HAP-1 (cell line): ENCODE data around the gene PEAK1.
"Not testable (repeated sequence)": the region's sequence is repeated elsewhere in the genome, so short reads cannot be mapped to it uniquely, and the experiment has no call there.

Experiments used
- DNase-seq, 2 experiments: peaks; one replicate each; pipeline ENCODE4 v3.0.0-alpha.2; 2016 to 2020; ENCODE audit warnings: low spot score in 2 of 2
- H3K27me3 ChIP-seq: fragments of 250-450 bp; sonication (Bioruptor Pico); 2 replicates; pipeline ENCODE4 v1.5.1; 2020; ENCODE audit warnings: low read depth, mild to moderate bottlenecking, moderate library complexity
- H3K36me3 ChIP-seq: fragments of 250-450 bp; sonication (Bioruptor Pico); replicated peaks from 2 replicates; pipeline ENCODE4 v1.5.1; 2020; ENCODE audit warnings: mild to moderate bottlenecking
- H3K4me1 ChIP-seq: fragments of 250-450 bp; sonication (Bioruptor Pico); 2 replicates; pipeline ENCODE4 v1.5.1; 2020; ENCODE audit warnings: mild to moderate bottlenecking
- H3K4me3 ChIP-seq: fragments of 250-450 bp; sonication (Bioruptor Pico); 2 replicates; pipeline ENCODE4 v1.5.1; 2020; ENCODE audit warnings: mild to moderate bottlenecking, moderate library complexity
- H3K9me3 ChIP-seq: fragments of 250-450 bp; sonication (Bioruptor Pico); 2 replicates; pipeline ENCODE4 v1.5.1; 2020; ENCODE audit warnings: mild to moderate bottlenecking, moderate library complexity
- in situ Hi-C: fragments of 300-500 bp; cut with MboI; formaldehyde crosslinking; loops from 3 replicates; pipeline ENCODE4 v1.14.3; 2020; ENCODE audit warnings: low sequenced_read_pairs, inconsistent platforms, mixed read lengths

PEAK1 gene

GRCh38 chr15:77184352-77184751, 235.6 kb downstream of the PEAK1 start:
- DNase-seq, H3K27me3 ChIP-seq, H3K36me3 ChIP-seq, H3K9me3 ChIP-seq, in situ Hi-C loops, H3K4me3 ChIP-seq: not testable (repeated sequence)
- peaks cover 33% of the 10 kb centered on the region for H3K4me1 ChIP-seq

- H3K4me1 ChIP-seq: peaks cover 33% of the 10 kb centered on the region
Observed at GRCh38 chr15:77183066-77183465, 236.8 kb downstream of the PEAK1 start.

GRCh38 chr15:77181305-77182074, 238.4 kb downstream of the PEAK1 start:
- peaks cover 20% of the 10 kb centered on the region for H3K4me1 ChIP-seq
- no peak for DNase-seq
- H3K36me3 ChIP-seq: no peaks in the 10 kb centered on the region
- H3K9me3 ChIP-seq: no peaks in the 10 kb centered on the region
- H3K4me3 ChIP-seq: no peak overlapping the region
- H3K27me3 ChIP-seq: no peaks in the 10 kb centered on the region
- in situ Hi-C loops: no loop called here

More at GRCh38 chr15:77183066-77183465, 236.8 kb downstream of the PEAK1 start:
- in situ Hi-C loops: no loop called here
- no peak for DNase-seq
- Histone ChIP-seq H3K4me3 (no peak overlapping the region), H3K36me3 (no peaks in the 10 kb centered on the region), H3K27me3 (no peaks in the 10 kb centered on the region), H3K9me3 (no peaks in the 10 kb centered on the region)

- Histone ChIP-seq H3K36me3 (no peaks in the 10 kb centered on the region), H3K27me3 (no peaks in the 10 kb centered on the region), H3K4me3 (no peak overlapping the region), H3K4me1 (peaks cover 13% of the 10 kb centered on the region), H3K9me3 (no peaks in the 10 kb centered on the region)
- in situ Hi-C loops: no loop called here
- no peak for DNase-seq
Observed at GRCh38 chr15:77180757-77181156, 239.1 kb downstream of the PEAK1 start.

- no peaks in the 10 kb centered on the region for H3K27me3 ChIP-seq
- no peak for DNase-seq
- H3K4me3 ChIP-seq: no peak overlapping the region
- in situ Hi-C loops: no loop called here
- H3K4me1 ChIP-seq: peaks cover 11% of the 10 kb centered on the region
- no peaks in the 10 kb centered on the region for H3K36me3 ChIP-seq
- H3K9me3 ChIP-seq: no peaks in the 10 kb centered on the region
Observed at GRCh38 chr15:77180270-77180669, 239.6 kb downstream of the PEAK1 start.

- in situ Hi-C loops: no loop called here
- no peak overlapping the region for H3K4me3 ChIP-seq
- H3K27me3 ChIP-seq: no peaks in the 10 kb centered on the region
Observed at GRCh38 chr15:77179541-77179998, 240.3 kb downstream of the PEAK1 start.

GRCh38 chr15:77178411-77178810, 241.5 kb downstream of the PEAK1 start:
- no peak overlapping the region for H3K4me3 ChIP-seq
- H3K36me3 ChIP-seq: no peaks in the 10 kb centered on the region
- H3K9me3 ChIP-seq: no peaks in the 10 kb centered on the region
- in situ Hi-C loops: no loop called here
- no peaks in the 10 kb centered on the region for H3K27me3 ChIP-seq
- peaks cover 11% of the 10 kb centered on the region for H3K4me1 ChIP-seq
- DNase-seq: no peak

More at GRCh38 chr15:77179541-77179998, 240.3 kb downstream of the PEAK1 start:
- no peaks in the 10 kb centered on the region for H3K36me3 ChIP-seq
- H3K4me1 ChIP-seq: peaks cover 11% of the 10 kb centered on the region
- H3K9me3 ChIP-seq: no peaks in the 10 kb centered on the region
- no peak for DNase-seq

- H3K4me3 ChIP-seq, H3K36me3 ChIP-seq, H3K27me3 ChIP-seq, H3K9me3 ChIP-seq, in situ Hi-C loops, DNase-seq, H3K4me1 ChIP-seq: not testable (repeated sequence)
Observed at GRCh38 chr15:77176148-77176547, 243.8 kb downstream of the PEAK1 start.

- in situ Hi-C loops: no loop called here
- no peak for DNase-seq
- H3K4me3 ChIP-seq: no peak overlapping the region
- H3K4me1 ChIP-seq: no peaks in the 10 kb centered on the region
- H3K9me3 ChIP-seq: no peaks in the 10 kb centered on the region
- no peaks in the 10 kb centered on the region for H3K27me3 ChIP-seq
- H3K36me3 ChIP-seq: no peaks in the 10 kb centered on the region
Observed at GRCh38 chr15:77173487-77173886, 246.4 kb downstream of the PEAK1 start.

GRCh38 chr15:77171221-77171967, 248.5 kb downstream of the PEAK1 start:
- in situ Hi-C loops: no loop called here
- no peak for DNase-seq
- no peak overlapping the region for H3K4me3 ChIP-seq
- H3K4me1 ChIP-seq: no peaks in the 10 kb centered on the region
- H3K9me3 ChIP-seq: no peaks in the 10 kb centered on the region
- H3K36me3 ChIP-seq: no peaks in the 10 kb centered on the region
- no peaks in the 10 kb centered on the region for H3K27me3 ChIP-seq

GRCh38 chr15:77168616-77169015, 251.3 kb downstream of the PEAK1 start:
- H3K9me3 ChIP-seq: no peaks in the 10 kb centered on the region
- H3K27me3 ChIP-seq: no peaks in the 10 kb centered on the region
- no peak overlapping the region for H3K4me3 ChIP-seq
- no peaks in the 10 kb centered on the region for H3K36me3 ChIP-seq
- no peak for DNase-seq
- in situ Hi-C loops: no loop called here
- H3K4me1 ChIP-seq: peaks cover 10% of the 10 kb centered on the region

GRCh38 chr15:77168141-77168540, 251.8 kb downstream of the PEAK1 start:
- H3K27me3 ChIP-seq: no peaks in the 10 kb centered on the region
- no peak overlapping the region for H3K4me3 ChIP-seq
- peaks cover 14% of the 10 kb centered on the region for H3K4me1 ChIP-seq
- no peak for DNase-seq
- H3K36me3 ChIP-seq: no peaks in the 10 kb centered on the region
- in situ Hi-C loops: no loop called here
- no peaks in the 10 kb centered on the region for H3K9me3 ChIP-seq

GRCh38 chr15:77167406-77167805, 252.5 kb downstream of the PEAK1 start:
- no peak for DNase-seq
- Histone ChIP-seq H3K4me1 (peaks cover 15% of the 10 kb centered on the region), H3K4me3 (no peak overlapping the region), H3K36me3 (no peaks in the 10 kb centered on the region), H3K9me3 (no peaks in the 10 kb centered on the region), H3K27me3 (no peaks in the 10 kb centered on the region)
- in situ Hi-C loops: no loop called here

GRCh38 chr15:77163781-77164384, 256.0 kb downstream of the PEAK1 start:
- Histone ChIP-seq H3K9me3 (no peaks in the 10 kb centered on the region), H3K4me3 (no peak overlapping the region), H3K36me3 (no peaks in the 10 kb centered on the region), H3K4me1 (peaks cover 25% of the 10 kb centered on the region), H3K27me3 (no peaks in the 10 kb centered on the region)
- peak in 1 of 2 experiments; percentile 76 for DNase-seq
- in situ Hi-C loops: no loop called here
